Stomach (tissue), 4 donors: ENCODE results near the gene TNFSF10.

ENCODE experiments used
- CTCF ChIP-seq, 7 experiments: fragments of 450-650 bp in 4 of 7; fragments of 200-600 bp in 3 of 7; sonication (generic) in 3 of 7; IDR thresholded peaks; one replicate each; pipeline ENCODE4 v1.5.1; 2016 to 2019; ENCODE audit warnings: antibody characterized with exemption in 7 of 7, control low read depth in 2 of 7, mild to moderate bottlenecking in 1 of 7
- POLR2A ChIP-seq, 4 donors: fragments of 450-650 bp; IDR thresholded peaks; one replicate each; pipeline ENCODE4 v1.6.1; 2016; ENCODE audit warnings: antibody characterized with exemption in 4 of 4, control low read depth in 2 of 4, mild to moderate bottlenecking in 1 of 4, moderate library complexity in 1 of 4
- POLR2AphosphoS5 ChIP-seq, 3 donors: sonication (generic); formaldehyde crosslinking; IDR thresholded peaks; one replicate each; pipeline ENCODE4 v1.6.1; 2016; ENCODE audit warnings: antibody characterized with exemption in 3 of 3

- TF ChIP-seq POLR2A (IDR thresholded peaks at IDR 0.05) (no peak), CTCF (IDR thresholded peaks at IDR 0.05) (no peak), POLR2AphosphoS5 (IDR thresholded peaks at IDR 0.05) (no peak)
Measured at GRCh38 chr3:172475703-172476102, 47.5 kb downstream of the TNFSF10 start.
